Measurements from ENCODE around the gene HIRA.

The HIRA gene

GRCh38 chr22:19479355-19480172 lies 48.0 kb upstream of the HIRA start, which contains the start of gene CDC45:
Gene CDC45, plus strand, starts transcription at chr22:19479920. Its CDS starts 49 bp downstream, at chr22:19479969.
- peaks cover 6% of the 10 kb centered on the region; the same call in 1 of the 2 replicates for H3F3A ChIP-seq (ENCODE audit: insufficient read depth, low read length)
- H3K4me3 ChIP-seq (ENCODE audit: low read length): peak within 1 kb of the TSS; percentile 93
- DNase-seq: peak; percentile 98
- TF ChIP-seq EZH2 (optimal IDR thresholded peaks at IDR 0.05; ENCODE audit: low read depth, low read length) (no peak), EZH2phosphoT487 (IDR thresholded peaks at IDR 0.05; ENCODE audit: low read length) (no peak)
- TF ChIP-seq, protein P1, sequence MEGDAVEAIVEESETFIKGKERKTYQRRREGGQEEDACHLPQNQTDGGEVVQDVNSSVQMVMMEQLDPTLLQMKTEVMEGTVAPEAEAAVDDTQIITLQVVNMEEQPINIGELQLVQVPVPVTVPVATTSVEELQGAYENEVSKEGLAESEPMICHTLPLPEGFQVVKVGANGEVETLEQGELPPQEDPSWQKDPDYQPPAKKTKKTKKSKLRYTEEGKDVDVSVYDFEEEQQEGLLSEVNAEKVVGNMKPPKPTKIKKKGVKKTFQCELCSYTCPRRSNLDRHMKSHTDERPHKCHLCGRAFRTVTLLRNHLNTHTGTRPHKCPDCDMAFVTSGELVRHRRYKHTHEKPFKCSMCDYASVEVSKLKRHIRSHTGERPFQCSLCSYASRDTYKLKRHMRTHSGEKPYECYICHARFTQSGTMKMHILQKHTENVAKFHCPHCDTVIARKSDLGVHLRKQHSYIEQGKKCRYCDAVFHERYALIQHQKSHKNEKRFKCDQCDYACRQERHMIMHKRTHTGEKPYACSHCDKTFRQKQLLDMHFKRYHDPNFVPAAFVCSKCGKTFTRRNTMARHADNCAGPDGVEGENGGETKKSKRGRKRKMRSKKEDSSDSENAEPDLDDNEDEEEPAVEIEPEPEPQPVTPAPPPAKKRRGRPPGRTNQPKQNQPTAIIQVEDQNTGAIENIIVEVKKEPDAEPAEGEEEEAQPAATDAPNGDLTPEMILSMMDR (IDR thresholded peaks at IDR 0.05; ENCODE audit: low read length): no peak
- H2AFZ ChIP-seq (ENCODE audit: low read length): peak within 1 kb of the TSS; percentile 74
- peaks cover 13% of the 10 kb centered on the region for H4K20me1 ChIP-seq (ENCODE audit: insufficient read depth, low read length)
- peak within 1 kb of the TSS; percentile 91 for H3K27ac ChIP-seq (ENCODE audit: low read length)
- H3K4me1 ChIP-seq (ENCODE audit: low read length): 0 out of 2 replicates have a peak, but pooled peaks cover 3% of the 10 kb centered on the region
- H3K79me2 ChIP-seq (ENCODE audit: low read length): peaks cover 63% of the 10 kb centered on the region
- H3K27me3 ChIP-seq (replicated peaks; ENCODE audit: insufficient read depth, low read length): no peaks in the 10 kb centered on the region
- H3K36me3 ChIP-seq (replicated peaks; ENCODE audit: insufficient read depth, low read length): peaks cover 2% of the 10 kb centered on the region; the same call in 1 of the 2 replicates
- no peaks in the 10 kb centered on the region for H3K9me3 ChIP-seq (replicated peaks; ENCODE audit: insufficient read depth, low read length)
- H3K9ac ChIP-seq (ENCODE audit: low read length): peak within 1 kb of the TSS; percentile 96
- H3K9me2 ChIP-seq (replicated peaks; ENCODE audit: insufficient read depth, low read length): no peaks in the 10 kb centered on the region
- H3K4me2 ChIP-seq (ENCODE audit: low read depth, low read length): peak within 1 kb of the TSS; percentile 94

DNA sequence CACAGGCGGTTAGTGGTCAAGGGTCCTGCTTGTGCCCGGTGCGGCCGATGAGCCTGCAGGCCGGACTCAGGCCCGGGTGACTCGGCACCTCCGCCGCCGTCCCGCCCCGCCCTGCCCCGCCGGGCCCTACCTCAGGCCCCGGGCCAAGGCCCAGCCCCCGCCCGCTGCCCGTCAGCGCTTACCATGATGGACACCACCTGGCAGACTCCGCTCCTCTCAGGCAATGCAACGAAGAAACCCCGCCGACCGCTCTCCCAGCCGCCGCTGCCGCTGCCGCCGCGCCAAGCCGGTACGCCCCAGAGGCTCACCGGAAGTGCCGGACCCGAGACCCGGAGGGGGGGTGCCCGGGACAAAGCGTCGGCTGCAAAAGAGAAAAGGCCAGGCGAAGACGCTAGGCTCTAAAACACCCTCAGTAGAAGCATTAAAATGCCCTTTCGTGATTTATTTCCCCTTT lies 47.4 kb upstream of the HIRA start, which contains the start of gene UFD1:
UFD1 (minus strand) TSS at position 293 of the 454 bp plus-strand sequence; CDS start at position 185, 108 bp downstream.
- Histone ChIP-seq H2AFZ (ENCODE audit: low read length) (peak within 1 kb of the TSS; percentile 74), H3K27ac (ENCODE audit: low read length) (peak within 1 kb of the TSS; percentile 91), H3K9me3 (replicated peaks; ENCODE audit: insufficient read depth, low read length) (no peaks in the 10 kb centered on the region), H3K9ac (ENCODE audit: low read length) (peak within 1 kb of the TSS; percentile 96), H3K36me3 (replicated peaks; ENCODE audit: insufficient read depth, low read length) (peaks cover 2% of the 10 kb centered on the region; the same call in 1 of the 2 replicates), H3K9me2 (replicated peaks; ENCODE audit: insufficient read depth, low read length) (no peaks in the 10 kb centered on the region), H4K20me1 (ENCODE audit: insufficient read depth, low read length) (peaks cover 13% of the 10 kb centered on the region), H3K4me2 (ENCODE audit: low read depth, low read length) (peak within 1 kb of the TSS; percentile 94), H3K4me1 (ENCODE audit: low read length) (0 out of 2 replicates have a peak, but pooled peaks cover 3% of the 10 kb centered on the region), H3F3A (ENCODE audit: insufficient read depth, low read length) (peaks cover 6% of the 10 kb centered on the region; the same call in 1 of the 2 replicates), H3K79me2 (ENCODE audit: low read length) (peaks cover 67% of the 10 kb centered on the region), H3K4me3 (ENCODE audit: low read length) (peak within 1 kb of the TSS; percentile 93), H3K27me3 (replicated peaks; ENCODE audit: insufficient read depth, low read length) (no peaks in the 10 kb centered on the region)
- DNase-seq: peak; percentile 75
- no peak for TF ChIP-seq EZH2phosphoT487 (IDR thresholded peaks at IDR 0.05; ENCODE audit: low read length)
- no peak for TF ChIP-seq EZH2 (optimal IDR thresholded peaks at IDR 0.05; ENCODE audit: low read depth, low read length)
- TF ChIP-seq, protein P1 (IDR thresholded peaks at IDR 0.05; ENCODE audit: low read length): no peak

DNA sequence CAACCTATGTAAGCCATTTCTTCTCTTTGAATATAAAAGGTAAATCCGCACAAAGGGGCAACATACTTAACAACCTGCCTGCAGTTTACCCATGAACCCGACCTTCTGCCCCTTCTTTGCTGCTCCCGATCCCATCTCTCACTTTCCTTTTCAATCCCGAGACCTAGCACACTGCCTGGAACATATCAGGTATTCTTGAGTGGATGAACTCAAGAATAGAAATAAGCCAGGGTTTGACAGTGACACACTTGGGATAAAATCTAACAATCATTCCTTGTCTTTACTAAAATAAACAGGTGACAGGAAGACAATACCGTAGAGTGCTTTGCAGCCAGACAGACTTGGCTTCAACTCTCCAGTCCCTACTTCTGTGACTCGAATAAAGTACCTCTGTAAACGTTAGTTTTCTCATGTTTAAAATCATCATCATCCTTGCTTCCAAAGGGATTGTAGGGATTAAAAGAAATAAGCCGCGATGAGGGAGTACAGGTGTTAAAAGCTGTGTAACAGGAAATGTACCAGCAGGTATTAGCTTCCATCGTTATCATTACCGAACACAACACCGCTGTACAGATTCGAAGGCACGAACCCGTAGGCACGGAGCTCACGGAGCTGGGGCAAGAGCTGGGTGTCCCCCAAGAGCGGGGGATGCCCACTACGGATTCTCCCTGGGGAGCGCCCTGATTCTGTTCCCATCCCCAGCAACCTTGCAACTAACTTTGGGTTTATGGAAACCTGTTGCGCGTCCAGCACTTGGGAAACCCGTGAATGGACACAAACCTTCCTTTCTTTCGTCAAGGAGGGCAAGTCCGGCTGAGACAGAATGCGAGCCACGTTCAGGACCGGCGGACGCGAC lies 46.7 kb upstream of the HIRA start:
- Histone ChIP-seq H3K9me3 (replicated peaks; ENCODE audit: insufficient read depth, low read length) (no peaks in the 10 kb centered on the region), H3K79me2 (ENCODE audit: low read length) (peaks cover 74% of the 10 kb centered on the region), H3K27me3 (replicated peaks; ENCODE audit: insufficient read depth, low read length) (no peaks in the 10 kb centered on the region), H3F3A (ENCODE audit: insufficient read depth, low read length) (peaks cover 6% of the 10 kb centered on the region; the same call in 1 of the 2 replicates), H2AFZ (ENCODE audit: low read length) (peak overlapping the region; percentile 74), H3K9ac (ENCODE audit: low read length) (peak overlapping the region; percentile 96), H3K27ac (ENCODE audit: low read length) (peak overlapping the region; percentile 91; the same call in 1 of the 2 replicates), H3K4me1 (ENCODE audit: low read length) (0 out of 2 replicates have a peak, but pooled peaks cover 3% of the 10 kb centered on the region), H4K20me1 (ENCODE audit: insufficient read depth, low read length) (peaks cover 13% of the 10 kb centered on the region), H3K4me2 (ENCODE audit: low read depth, low read length) (peak overlapping the region; percentile 94), H3K36me3 (replicated peaks; ENCODE audit: insufficient read depth, low read length) (no peaks in the 10 kb centered on the region), H3K4me3 (ENCODE audit: low read length) (peak overlapping the region; percentile 93), H3K9me2 (replicated peaks; ENCODE audit: insufficient read depth, low read length) (no peaks in the 10 kb centered on the region)
- TF ChIP-seq EZH2 (optimal IDR thresholded peaks at IDR 0.05; ENCODE audit: low read depth, low read length) (no peak), EZH2phosphoT487 (IDR thresholded peaks at IDR 0.05; ENCODE audit: low read length) (no peak)
- TF ChIP-seq, protein P1 (IDR thresholded peaks at IDR 0.05; ENCODE audit: low read length): no peak
- peak; percentile 7 for DNase-seq
